ENCODE data around the gene TIGD6. TPM values are rescaled to one million over a fixed set of nuclear protein-coding genes. Genes with fewer than 3 reads are reported as not detected.

The TIGD6 gene
- total and polyA plus RNA-seq, 9 of the 15 experiments (the other 6 are each of a cell fraction or from before 2014, with no cell fraction given), result 1.8 to 6.3 (median 3.9) TPM

GRCh38 chr5:150000990-150001659, 671 bp upstream of the TIGD6 start (continued):
- TF ChIP-seq CHD7 (IDR thresholded peaks at IDR 0.05; ENCODE audit: low read depth, low read length), result no peak
- TF ChIP-seq PHTF2 (CRISPR knock-in tag; IDR thresholded peaks at IDR 0.05), result no peak
- no peak for TF ChIP-seq HNRNPL (IDR thresholded peaks at IDR 0.05; ENCODE audit: low read depth, low read length)
- no peak for TF ChIP-seq KAT2B (IDR thresholded peaks at IDR 0.05; ENCODE audit: low read depth, low read length)
- TF ChIP-seq ZBED1 (IDR thresholded peaks at IDR 0.05), result peak; percentile 65; the same call in 1 of the 2 replicates
- TF ChIP-seq, protein P1, sequence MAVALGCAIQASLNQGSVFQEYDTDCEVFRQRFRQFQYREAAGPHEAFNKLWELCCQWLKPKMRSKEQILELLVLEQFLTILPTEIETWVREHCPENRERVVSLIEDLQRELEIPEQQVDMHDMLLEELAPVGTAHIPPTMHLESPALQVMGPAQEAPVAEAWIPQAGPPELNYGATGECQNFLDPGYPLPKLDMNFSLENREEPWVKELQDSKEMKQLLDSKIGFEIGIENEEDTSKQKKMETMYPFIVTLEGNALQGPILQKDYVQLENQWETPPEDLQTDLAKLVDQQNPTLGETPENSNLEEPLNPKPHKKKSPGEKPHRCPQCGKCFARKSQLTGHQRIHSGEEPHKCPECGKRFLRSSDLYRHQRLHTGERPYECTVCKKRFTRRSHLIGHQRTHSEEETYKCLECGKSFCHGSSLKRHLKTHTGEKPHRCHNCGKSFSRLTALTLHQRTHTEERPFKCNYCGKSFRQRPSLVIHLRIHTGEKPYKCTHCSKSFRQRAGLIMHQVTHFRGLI (CRISPR knock-in tag; IDR thresholded peaks at IDR 0.05), result no peak
- TF ChIP-seq ZNF586 (CRISPR knock-in tag; conservative IDR thresholded peaks at IDR 0.05), result no peak
- no peak for TF ChIP-seq BRCA1 (IDR thresholded peaks at IDR 0.05)
- TF ChIP-seq BRCA1 (CRISPR knock-in tag; IDR thresholded peaks at IDR 0.05), result no peak
- no peak for TF ChIP-seq ZNF311 (CRISPR knock-in tag; IDR thresholded peaks at IDR 0.05)
- no peak for TF ChIP-seq ZFP30 (CRISPR knock-in tag; IDR thresholded peaks at IDR 0.05; ENCODE audit: borderline replicate concordance)
- no peak for TF ChIP-seq ZNF253 (CRISPR knock-in tag; conservative IDR thresholded peaks at IDR 0.05)
- no peak for TF ChIP-seq MCM7 (IDR thresholded peaks at IDR 0.05)
- TF ChIP-seq, protein P2, sequence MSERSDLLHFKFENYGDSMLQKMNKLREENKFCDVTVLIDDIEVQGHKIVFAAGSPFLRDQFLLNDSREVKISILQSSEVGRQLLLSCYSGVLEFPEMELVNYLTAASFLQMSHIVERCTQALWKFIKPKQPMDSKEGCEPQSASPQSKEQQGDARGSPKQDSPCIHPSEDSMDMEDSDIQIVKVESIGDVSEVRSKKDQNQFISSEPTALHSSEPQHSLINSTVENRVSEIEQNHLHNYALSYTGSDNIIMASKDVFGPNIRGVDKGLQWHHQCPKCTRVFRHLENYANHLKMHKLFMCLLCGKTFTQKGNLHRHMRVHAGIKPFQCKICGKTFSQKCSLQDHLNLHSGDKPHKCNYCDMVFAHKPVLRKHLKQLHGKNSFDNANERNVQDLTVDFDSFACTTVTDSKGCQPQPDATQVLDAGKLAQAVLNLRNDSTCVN (CRISPR knock-in tag; IDR thresholded peaks at IDR 0.05), result no peak
- no peak for TF ChIP-seq FOXM1 (IDR thresholded peaks at IDR 0.05; ENCODE audit: low read depth)
- no peak; the same call in 1 of the 2 replicates for TF ChIP-seq FOXM1 (CRISPR knock-in tag; IDR thresholded peaks at IDR 0.05; ENCODE audit: low read depth)
